ENCODE measurements around the gene STAT4.

Gene STAT4

GRCh38 chr2:191013932-191014652, 136.7 kb downstream of the STAT4 start, which contains the start of gene STAT1 (continued):
- TF ChIP-seq ZBTB11 (tag by site-specific recombination; conservative IDR thresholded peaks at IDR 0.05; ENCODE audit: low read depth) (peak; percentile 80), ZNF488 (tag by site-specific recombination; IDR thresholded peaks at IDR 0.05) (no peak), AEBP2 (tag by site-specific recombination; IDR thresholded peaks at IDR 0.05; ENCODE audit: borderline replicate concordance) (no peak), ZNF555 (tag by site-specific recombination; conservative IDR thresholded peaks at IDR 0.05) (no peak), ZFP41 (tag by site-specific recombination; IDR thresholded peaks at IDR 0.05; ENCODE audit: borderline replicate concordance) (no peak), ZNF580 (tag by site-specific recombination; IDR thresholded peaks at IDR 0.05) (peak; percentile 83), ZNF776 (tag by site-specific recombination; IDR thresholded peaks at IDR 0.05; ENCODE audit: borderline replicate concordance) (no peak), GFI1B (tag by site-specific recombination; IDR thresholded peaks at IDR 0.05) (no peak), PBX3 (CRISPR knock-in tag; IDR thresholded peaks at IDR 0.05) (peak; percentile 25; the same call in 1 of the 2 replicates), ZNF521 (tag by site-specific recombination; IDR thresholded peaks at IDR 0.05) (no peak), ZNF121 (tag by site-specific recombination; IDR thresholded peaks at IDR 0.05) (peak; percentile 89), ZBTB8A (tag by site-specific recombination; IDR thresholded peaks at IDR 0.05) (peak; percentile 38), ZNF544 (tag by site-specific recombination; IDR thresholded peaks at IDR 0.05) (no peak), ZNF513 (tag by site-specific recombination; IDR thresholded peaks at IDR 0.05) (no peak), GLIS2 (tag by site-specific recombination; IDR thresholded peaks at IDR 0.05) (peak; percentile 68), ZNF449 (tag by site-specific recombination; IDR thresholded peaks at IDR 0.05) (peak; percentile 26; the same call in 1 of the 2 replicates), ZNF843 (tag by site-specific recombination; IDR thresholded peaks at IDR 0.05) (peak; percentile 67), ZNF624 (tag by site-specific recombination; IDR thresholded peaks at IDR 0.05) (no peak), KLF1 (tag by site-specific recombination; IDR thresholded peaks at IDR 0.05) (peak; percentile 56), ZBTB7A (tag by site-specific recombination; IDR thresholded peaks at IDR 0.05; ENCODE audit: low read depth) (peak; percentile 65), ZFP37 (tag by site-specific recombination; IDR thresholded peaks at IDR 0.05) (peak; percentile 68), ZNF266 (tag by site-specific recombination; IDR thresholded peaks at IDR 0.05; ENCODE audit: low read depth) (no peak), ZNF571 (tag by site-specific recombination; IDR thresholded peaks at IDR 0.05) (no peak), ZBTB6 (tag by site-specific recombination; IDR thresholded peaks at IDR 0.05) (no peak), ZNF48 (tag by site-specific recombination; IDR thresholded peaks at IDR 0.05) (no peak), ZNF768 (tag by site-specific recombination; IDR thresholded peaks at IDR 0.05) (no peak), ZNF585B (tag by site-specific recombination; IDR thresholded peaks at IDR 0.05) (no peak)

Data from HEK293 (cell line).